NK-92 (cell line): ENCODE data around the gene MANF.

Experiments used
- DNase-seq: peaks from one replicate; lab custom pipeline; 2025; ENCODE audit not compliant: unreplicated experiment; lab: John Stamatoyannopoulos, UW

Gene MANF

GRCh38 chr3:51389423-51390183 is 4.5 kb downstream of the MANF start:
- no peak for DNase-seq

GRCh38 chr3:51390246-51391074 is 5.4 kb downstream of the MANF start:
- DNase-seq = no peak

- peak; percentile 60 for DNase-seq
These were observed 6.0 kb downstream of the MANF start, which contains the start of gene RBM15B for GRCh38 chr3:51391075-51391565. RBM15B (plus strand) TSS chr3:51391285; CDS start chr3:51391400, 115 bp downstream.

GRCh38 chr3:51391566-51392354 is 6.7 kb downstream of the MANF start:
- DNase-seq = no peak

- no peak for DNase-seq
These were observed 7.5 kb downstream of the MANF start for GRCh38 chr3:51392355-51393133.

- no peak for DNase-seq
These were observed 8.0 kb downstream of the MANF start for GRCh38 chr3:51393134-51393495.

- no peak for DNase-seq
These were observed 8.5 kb downstream of the MANF start for GRCh38 chr3:51393564-51393963.

GRCh38 chr3:51394541-51394940 is 9.4 kb downstream of the MANF start:
- DNase-seq = no peak

- DNase-seq = no peak
These were observed 10.6 kb downstream of the MANF start for GRCh38 chr3:51395493-51396213.

- no peak for DNase-seq
These were observed 11.3 kb downstream of the MANF start for GRCh38 chr3:51396401-51396800.

GRCh38 chr3:51397392-51397791 is 12.3 kb downstream of the MANF start:
- DNase-seq = no peak

- no peak for DNase-seq
These were observed 13.7 kb downstream of the MANF start for GRCh38 chr3:51398595-51399310.

GRCh38 chr3:51400166-51400565 is 15.1 kb downstream of the MANF start:
- no peak for DNase-seq

- no peak for DNase-seq
These were observed 16.6 kb downstream of the MANF start for GRCh38 chr3:51401735-51402134.

GRCh38 chr3:51403675-51404074 is 18.6 kb downstream of the MANF start:
- DNase-seq = no peak

GRCh38 chr3:51408021-51408420 is 22.9 kb downstream of the MANF start:
- no peak for DNase-seq

- no peak for DNase-seq
These were observed 23.7 kb downstream of the MANF start for GRCh38 chr3:51408813-51409212.

- no peak for DNase-seq
These were observed 37.1 kb downstream of the MANF start for GRCh38 chr3:51422211-51422610.

- no peak for DNase-seq
These were observed 41.8 kb downstream of the MANF start for GRCh38 chr3:51426921-51427320.
